AG04449 (cell line): ENCODE measurements around the gene MTA3.

Experiments
- CTCF ChIA-PET: fragments of 350-600 bp; formaldehyde crosslinking; extraction: SDS; loops from one replicate; lab custom pipeline; 2021; ENCODE audit warnings: antibody characterized with exemption; lab: Yijun Ruan, JAX
- POLR2A ChIA-PET: fragments of 400-600, 350-600 bp; formaldehyde crosslinking; extraction: SDS; loops from one replicate; lab custom pipeline; 2020; ENCODE audit warnings: antibody characterized with exemption, inconsistent platforms; lab: Yijun Ruan, JAX
- DNase-seq: peaks from one replicate; pipeline ENCODE4 v3.0.0-alpha.2; 2010; ENCODE audit warnings: low read depth, low spot score
- H3K4me3 ChIP-seq: 2 replicates; pipeline ENCODE4 v1.5.1; 2011; ENCODE audit warnings: low read depth, mild to moderate bottlenecking, control low read depth, low read length
- TF ChIP-seq, protein P1 (sequence below): IDR thresholded peaks from one replicate; pipeline ENCODE4 v1.5.1; 2011; ENCODE audit warnings: mild to moderate bottlenecking, moderate library complexity, low read length, control low read depth, inconsistent platforms; ENCODE audit not compliant: insufficient read depth; ENCODE audit errors: missing control alignments

MTA3 gene

GRCh38 chr2:42659609-42660008 lies 91.2 kb downstream of the MTA3 start:
- ChIA-PET CTCF (interaction anchor here (0.9 to 2.6 kb wide), 4 partner anchors 9 to 166 kb away, joined by 3 to 10 read pairs (median 7); partner anchors contain the start of gene KCNG3), POLR2A (no interaction called here)
- TF ChIP-seq, protein P1, sequence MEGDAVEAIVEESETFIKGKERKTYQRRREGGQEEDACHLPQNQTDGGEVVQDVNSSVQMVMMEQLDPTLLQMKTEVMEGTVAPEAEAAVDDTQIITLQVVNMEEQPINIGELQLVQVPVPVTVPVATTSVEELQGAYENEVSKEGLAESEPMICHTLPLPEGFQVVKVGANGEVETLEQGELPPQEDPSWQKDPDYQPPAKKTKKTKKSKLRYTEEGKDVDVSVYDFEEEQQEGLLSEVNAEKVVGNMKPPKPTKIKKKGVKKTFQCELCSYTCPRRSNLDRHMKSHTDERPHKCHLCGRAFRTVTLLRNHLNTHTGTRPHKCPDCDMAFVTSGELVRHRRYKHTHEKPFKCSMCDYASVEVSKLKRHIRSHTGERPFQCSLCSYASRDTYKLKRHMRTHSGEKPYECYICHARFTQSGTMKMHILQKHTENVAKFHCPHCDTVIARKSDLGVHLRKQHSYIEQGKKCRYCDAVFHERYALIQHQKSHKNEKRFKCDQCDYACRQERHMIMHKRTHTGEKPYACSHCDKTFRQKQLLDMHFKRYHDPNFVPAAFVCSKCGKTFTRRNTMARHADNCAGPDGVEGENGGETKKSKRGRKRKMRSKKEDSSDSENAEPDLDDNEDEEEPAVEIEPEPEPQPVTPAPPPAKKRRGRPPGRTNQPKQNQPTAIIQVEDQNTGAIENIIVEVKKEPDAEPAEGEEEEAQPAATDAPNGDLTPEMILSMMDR: no peak
- DNase-seq: no peak
- no peak overlapping the region for H3K4me3 ChIP-seq

DNA sequence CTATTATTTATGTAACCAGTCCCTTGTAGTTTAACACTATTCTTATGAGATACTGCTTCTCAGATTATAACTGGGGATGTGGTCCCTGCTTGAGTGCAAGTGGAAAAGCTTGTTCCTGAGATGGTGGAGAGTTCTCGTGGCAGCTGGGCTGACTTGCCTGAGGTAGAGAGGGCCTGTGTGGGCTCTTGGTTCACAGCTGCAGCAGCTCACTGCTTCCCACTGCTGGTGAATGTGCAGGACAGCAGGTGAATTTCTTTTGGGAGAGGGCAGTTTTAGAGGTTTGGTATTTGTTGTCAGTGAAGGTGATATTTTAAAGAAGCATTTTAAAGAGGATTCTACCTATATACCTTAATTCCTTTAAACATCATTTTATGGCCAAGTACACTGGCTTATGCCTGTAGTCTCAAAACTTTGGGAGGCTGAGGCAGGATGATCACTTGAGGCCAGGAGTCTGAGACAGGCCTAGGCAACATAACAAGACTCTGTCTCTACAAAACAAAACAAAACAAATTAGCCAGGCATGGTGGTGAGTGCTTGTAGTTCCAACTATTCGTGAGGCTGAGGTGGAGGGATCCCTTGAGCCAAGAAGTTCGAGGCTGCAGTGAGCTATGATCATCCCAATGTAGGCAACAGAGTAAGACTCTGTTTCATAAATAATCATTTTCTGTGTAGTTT lies 94.8 kb downstream of the MTA3 start:
- DNase-seq: peak; percentile 23
- no peak overlapping the region for H3K4me3 ChIP-seq
- CTCF ChIA-PET: interaction anchor here (0.6 to 5.9 kb wide), 24 partner anchors 10 to 566 kb away, joined by 3 to 71 read pairs (median 4); partner anchors contain the start of gene KCNG3
- TF ChIP-seq, protein P1: peak; percentile 94
- POLR2A ChIA-PET: no interaction called here

- POLR2A ChIA-PET: no interaction called here
- no peak overlapping the region for H3K4me3 ChIP-seq
- no peak for DNase-seq
- CTCF ChIA-PET: interaction anchor here (0.6 to 5.9 kb wide), 21 partner anchors 9 to 567 kb away, joined by 3 to 71 read pairs (median 6); partner anchors contain the start of gene KCNG3
- TF ChIP-seq, protein P1: no peak
These were observed 95.4 kb downstream of the MTA3 start for GRCh38 chr2:42663828-42664227.

- ChIA-PET POLR2A (no interaction called here), CTCF (interaction anchor here (3.5 kb wide), 1 partner anchor 11 kb away, joined by 24 read pairs; no protein-coding TSS in a partner anchor)
- H3K4me3 ChIP-seq: no peak overlapping the region
- no peak for DNase-seq
- TF ChIP-seq, protein P1: no peak
These were observed 105.7 kb downstream of the MTA3 start for GRCh38 chr2:42673989-42674579.

GRCh38 chr2:42675815-42676214 lies 107.4 kb downstream of the MTA3 start:
- CTCF ChIA-PET: interaction anchor here (1.5 to 2.3 kb wide), 2 partner anchors 12 to 162 kb away, joined by 3 to 17 read pairs; no protein-coding TSS in a partner anchor
- TF ChIP-seq, protein P1: no peak
- POLR2A ChIA-PET: no interaction called here
- no peak for DNase-seq
- no peak overlapping the region for H3K4me3 ChIP-seq

DNA sequence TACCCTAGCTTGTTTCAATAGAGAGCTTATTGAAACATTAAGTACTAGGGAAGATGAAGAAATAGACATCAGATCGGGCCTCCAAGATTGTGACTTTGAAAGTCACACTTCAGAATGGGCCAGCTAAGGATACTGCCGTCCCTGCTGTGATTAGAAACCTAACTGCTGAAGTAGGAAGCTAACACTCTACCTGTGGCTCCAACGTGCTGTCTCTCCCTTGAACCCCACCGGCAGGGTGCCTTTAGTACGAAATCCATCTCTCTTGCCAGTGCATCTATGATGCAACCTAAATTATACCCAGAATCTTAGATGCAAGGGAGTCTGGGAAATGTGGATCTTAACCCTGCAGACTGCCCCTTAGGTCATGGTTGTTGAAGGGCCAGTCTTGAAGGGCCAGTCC lies 116.9 kb downstream of the MTA3 start:
- DNase-seq: no peak
- TF ChIP-seq, protein P1: no peak
- CTCF ChIA-PET: interaction anchor here (5.9 kb wide), 1 partner anchor 21 kb away, joined by 36 read pairs; no protein-coding TSS in a partner anchor
- POLR2A ChIA-PET: no interaction called here
- no peak overlapping the region for H3K4me3 ChIP-seq
